Fibroblast of lung (primary cell): ENCODE results near the gene UROC1.

ENCODE experiments used
- EZH2 ChIP-seq: IDR thresholded peaks from 2 replicates; pipeline ENCODE4 v1.5.1; 2012; ENCODE audit warnings: low read length, control low read depth, mild to moderate bottlenecking; ENCODE audit errors: missing control alignments
- TF ChIP-seq, protein P1 (sequence below), 2 donors: IDR thresholded peaks in 1 of 2; conservative IDR thresholded peaks in 1 of 2; 1 replicate in 1 of 2; 2 replicates in 1 of 2; pipeline ENCODE4 v1.5.1; 2011 to 2012; ENCODE audit warnings: low read length in 2 of 2, control low read depth in 1 of 2, inconsistent platforms in 1 of 2, low read depth in 1 of 2, mild to moderate bottlenecking in 1 of 2

DNA sequence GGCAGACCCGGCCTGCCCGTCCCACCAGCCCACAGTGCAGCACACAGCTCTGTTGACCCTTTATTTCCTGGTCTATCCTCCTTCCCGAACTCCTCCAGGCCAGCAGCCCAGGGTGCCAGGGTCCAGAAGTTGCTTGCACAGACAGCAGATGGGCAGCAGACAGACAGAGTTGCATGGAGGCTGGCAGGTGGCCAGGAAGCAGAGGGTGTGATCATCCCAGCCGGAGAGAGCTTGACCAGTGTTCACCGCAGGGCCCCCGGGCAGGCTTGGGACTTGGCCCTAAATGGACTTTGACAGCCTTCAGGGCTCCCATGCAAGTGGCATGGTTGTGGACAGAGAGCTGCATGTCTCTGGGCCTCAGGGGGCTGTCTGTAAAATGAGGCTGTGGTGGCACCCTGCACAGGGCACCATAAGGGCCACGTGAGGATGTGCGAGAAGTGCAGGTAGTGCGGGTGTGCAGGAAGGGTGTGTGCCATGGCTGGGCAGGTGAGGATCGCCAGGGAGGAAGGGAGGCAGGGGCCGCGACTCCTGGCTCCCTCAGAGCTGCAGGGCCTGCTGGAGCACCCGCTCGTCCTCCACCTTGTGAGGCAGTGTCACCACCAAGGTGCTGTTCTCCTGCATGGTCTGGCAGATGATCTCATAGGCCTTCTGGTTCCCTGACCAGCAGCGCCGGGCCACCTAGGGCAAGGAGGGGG lies 35.6 kb downstream of the UROC1 start:
- TF ChIP-seq, protein P1, sequence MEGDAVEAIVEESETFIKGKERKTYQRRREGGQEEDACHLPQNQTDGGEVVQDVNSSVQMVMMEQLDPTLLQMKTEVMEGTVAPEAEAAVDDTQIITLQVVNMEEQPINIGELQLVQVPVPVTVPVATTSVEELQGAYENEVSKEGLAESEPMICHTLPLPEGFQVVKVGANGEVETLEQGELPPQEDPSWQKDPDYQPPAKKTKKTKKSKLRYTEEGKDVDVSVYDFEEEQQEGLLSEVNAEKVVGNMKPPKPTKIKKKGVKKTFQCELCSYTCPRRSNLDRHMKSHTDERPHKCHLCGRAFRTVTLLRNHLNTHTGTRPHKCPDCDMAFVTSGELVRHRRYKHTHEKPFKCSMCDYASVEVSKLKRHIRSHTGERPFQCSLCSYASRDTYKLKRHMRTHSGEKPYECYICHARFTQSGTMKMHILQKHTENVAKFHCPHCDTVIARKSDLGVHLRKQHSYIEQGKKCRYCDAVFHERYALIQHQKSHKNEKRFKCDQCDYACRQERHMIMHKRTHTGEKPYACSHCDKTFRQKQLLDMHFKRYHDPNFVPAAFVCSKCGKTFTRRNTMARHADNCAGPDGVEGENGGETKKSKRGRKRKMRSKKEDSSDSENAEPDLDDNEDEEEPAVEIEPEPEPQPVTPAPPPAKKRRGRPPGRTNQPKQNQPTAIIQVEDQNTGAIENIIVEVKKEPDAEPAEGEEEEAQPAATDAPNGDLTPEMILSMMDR (conservative IDR thresholded peaks at IDR 0.05 in 1 of 2, IDR thresholded peaks at IDR 0.05 in 1 of 2; ENCODE audit: low read depth in 1 of 2, low read length in 2 of 2), result no peak
- no peak for TF ChIP-seq EZH2
